ENCODE data around the gene CDPF1.

CDPF1 gene

GRCh38 chr22:46256358-46256958, 6.4 kb upstream of the CDPF1 start:
- no peak for DNase-seq

GRCh38 chr22:46251816-46252380, 1.8 kb upstream of the CDPF1 start:
- no peak for DNase-seq

- DNase-seq: no peak
Measured at GRCh38 chr22:46251266-46251665, 1.2 kb upstream of the CDPF1 start.

GRCh38 chr22:46250783-46251125, 661 bp upstream of the CDPF1 start:
- no peak for DNase-seq

- DNase-seq: no peak
Measured at GRCh38 chr22:46247443-46247975, 2.6 kb downstream of the CDPF1 start.

GRCh38 chr22:46246178-46246577, 3.9 kb downstream of the CDPF1 start:
- DNase-seq: no peak

GRCh38 chr22:46245511-46245910, 4.6 kb downstream of the CDPF1 start:
- no peak for DNase-seq

GRCh38 chr22:46244771-46245170, 5.3 kb downstream of the CDPF1 start:
- DNase-seq: no peak

GRCh38 chr22:46242076-46242475, 8.0 kb downstream of the CDPF1 start:
- no peak for DNase-seq

- peak; percentile 95 for DNase-seq
Measured at GRCh38 chr22:46241396-46242007, 8.6 kb downstream of the CDPF1 start.

- DNase-seq: no peak
Measured at GRCh38 chr22:46240907-46241306, 9.2 kb downstream of the CDPF1 start.

GRCh38 chr22:46240506-46240905, 9.6 kb downstream of the CDPF1 start:
- DNase-seq: peak; percentile 47

- no peak for DNase-seq
Measured at GRCh38 chr22:46240073-46240472, 10.0 kb downstream of the CDPF1 start.

GRCh38 chr22:46239261-46240048, 10.6 kb downstream of the CDPF1 start:
- peak; percentile 86 for DNase-seq

GRCh38 chr22:46238541-46238940, 11.6 kb downstream of the CDPF1 start:
- DNase-seq: no peak

GRCh38 chr22:46237453-46238124, 12.5 kb downstream of the CDPF1 start:
- no peak for DNase-seq

GRCh38 chr22:46234969-46235368, 15.1 kb downstream of the CDPF1 start:
- DNase-seq: peak; percentile 90

GRCh38 chr22:46233231-46233630, 16.9 kb downstream of the CDPF1 start:
- peak; percentile 79 for DNase-seq

GRCh38 chr22:46230262-46230901, 19.7 kb downstream of the CDPF1 start:
- peak; percentile 43 for DNase-seq

GRCh38 chr22:46229701-46230100, 20.4 kb downstream of the CDPF1 start:
- DNase-seq: peak; percentile 43

- no peak for DNase-seq
Measured at GRCh38 chr22:46226577-46226976, 23.5 kb downstream of the CDPF1 start.

- no peak for DNase-seq
Measured at GRCh38 chr22:46225631-46226030, 24.5 kb downstream of the CDPF1 start.

- DNase-seq: no peak
Measured at GRCh38 chr22:46224898-46225290, 25.2 kb downstream of the CDPF1 start.

All from hematopoietic multipotent progenitor cell treated with erythropoietin and hydrocortisone succinate and interleukin-3 and kit ligand, for 6 days (in vitro differentiated cells).